ENCODE results near the gene NEB.
"Not testable (repeated sequence)": the region's sequence is repeated elsewhere in the genome, so short reads cannot be mapped to it uniquely, and the experiment has no call there.

NEB gene

GRCh38 chr2:151603530-151603929 lies 130.7 kb downstream of the NEB start:
- DNase-seq, result not testable (repeated sequence)

DNA sequence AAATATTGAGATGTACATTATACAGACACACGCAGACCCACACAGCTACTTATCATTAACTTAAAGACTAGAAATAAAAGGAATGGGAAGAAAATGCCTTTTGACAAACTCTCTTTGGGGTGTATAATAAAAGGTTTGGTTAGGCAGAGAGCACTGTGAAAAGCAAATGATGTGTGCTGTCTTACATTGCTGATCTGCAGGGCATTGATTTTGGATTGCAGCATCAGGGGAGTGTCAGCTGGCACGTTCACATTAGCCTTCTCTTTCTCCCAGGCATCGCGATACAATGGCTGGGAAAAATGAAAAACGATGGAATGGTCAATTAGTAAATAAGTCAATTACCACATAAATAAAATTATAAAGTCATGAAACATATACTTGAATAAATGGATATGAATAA lies 131.9 kb downstream of the NEB start:
- DNase-seq, result not testable (repeated sequence)

DNA sequence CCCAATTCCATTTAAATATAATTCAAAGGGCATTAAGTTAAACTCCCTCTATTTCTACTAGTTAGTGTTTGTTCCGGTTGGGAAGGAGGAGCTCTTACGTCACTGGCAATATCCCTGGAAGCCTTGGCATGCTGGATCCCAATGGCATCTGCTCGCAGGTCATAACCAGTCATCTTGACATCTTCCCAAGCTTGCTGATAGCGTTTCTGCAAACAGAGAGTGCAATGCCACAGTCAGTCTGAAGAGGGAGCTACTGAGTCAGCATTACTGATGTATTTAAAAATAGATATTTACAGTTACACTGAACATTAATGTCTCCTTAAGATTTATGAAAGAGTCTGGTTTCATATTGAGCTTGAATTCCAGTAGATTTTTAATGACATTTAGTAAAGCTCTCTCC lies 132.5 kb downstream of the NEB start:
- DNase-seq, result not testable (repeated sequence)

GRCh38 chr2:151596903-151597608 lies 137.2 kb downstream of the NEB start:
- not testable (repeated sequence) for DNase-seq

- not testable (repeated sequence) for DNase-seq
These were observed 142.4 kb downstream of the NEB start for GRCh38 chr2:151591908-151592255.

GRCh38 chr2:151591250-151591907 lies 142.9 kb downstream of the NEB start:
- not testable (repeated sequence) for DNase-seq

GRCh38 chr2:151581300-151581699 lies 153.0 kb downstream of the NEB start:
- DNase-seq, result not testable (repeated sequence)

DNA sequence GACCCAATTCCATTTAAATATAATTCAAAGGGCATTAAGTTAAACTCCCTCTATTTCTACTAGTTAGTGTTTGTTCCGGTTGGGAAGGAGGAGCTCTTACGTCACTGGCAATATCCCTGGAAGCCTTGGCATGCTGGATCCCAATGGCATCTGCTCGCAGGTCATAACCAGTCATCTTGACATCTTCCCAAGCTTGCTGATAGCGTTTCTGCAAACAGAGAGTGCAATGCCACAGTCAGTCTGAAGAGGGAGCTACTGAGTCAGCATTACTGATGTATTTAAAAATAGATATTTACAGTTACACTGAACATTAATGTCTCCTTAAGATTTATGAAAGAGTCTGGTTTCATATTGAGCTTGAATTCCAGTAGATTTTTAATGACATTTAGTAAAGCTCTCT lies 153.6 kb downstream of the NEB start:
- DNase-seq, result not testable (repeated sequence)

GRCh38 chr2:151577116-151577515 lies 157.2 kb downstream of the NEB start:
- no peak for DNase-seq

- DNase-seq, result no peak
These were observed 158.2 kb downstream of the NEB start for GRCh38 chr2:151576080-151576479.

- no peak for DNase-seq
These were observed 158.9 kb downstream of the NEB start for GRCh38 chr2:151575338-151575737.

DNA sequence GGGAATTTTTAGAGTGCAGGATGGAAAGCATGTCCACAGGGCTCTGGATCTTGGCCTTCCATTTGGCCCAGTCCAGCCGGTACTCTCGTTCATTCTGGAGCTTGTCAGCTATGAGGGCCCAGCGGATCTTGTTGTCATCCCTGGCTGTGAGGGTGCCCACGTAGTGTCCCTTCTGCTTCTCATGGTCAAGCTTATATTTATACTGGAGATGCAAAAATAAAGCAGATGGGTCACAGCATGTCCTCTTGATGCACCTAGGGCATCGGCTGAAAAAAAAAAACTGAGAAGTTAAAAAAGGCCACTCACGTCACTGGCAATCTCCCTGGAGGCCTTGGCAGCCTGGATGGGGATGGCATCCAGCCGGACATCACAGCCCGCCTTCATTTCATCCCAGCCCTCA lies 164.1 kb downstream of the NEB start:
- DNase-seq, result no peak

GRCh38 chr2:151569167-151569566 lies 165.1 kb downstream of the NEB start:
- no peak for DNase-seq

- DNase-seq, result no peak
These were observed 165.8 kb downstream of the NEB start for GRCh38 chr2:151568501-151568900.

DNA sequence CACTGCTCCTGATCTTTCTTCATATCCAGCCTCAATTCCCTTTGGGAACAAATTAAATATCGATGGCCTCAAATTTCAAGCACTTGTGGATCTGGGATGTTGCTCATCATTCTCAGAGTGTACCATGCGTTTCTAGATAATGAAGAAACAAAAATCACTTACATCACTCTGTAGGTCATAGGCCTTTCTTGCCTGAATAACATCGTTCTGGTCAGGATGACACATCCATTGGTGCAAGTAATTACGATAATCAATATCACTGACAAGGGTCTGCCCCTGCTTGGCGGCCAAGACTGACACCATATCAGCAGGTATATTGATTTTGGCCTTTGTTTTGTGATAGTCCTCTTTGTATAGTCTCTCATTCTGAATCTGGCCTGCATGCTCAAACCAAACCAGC lies 167.3 kb downstream of the NEB start:
- no peak for DNase-seq

DNA sequence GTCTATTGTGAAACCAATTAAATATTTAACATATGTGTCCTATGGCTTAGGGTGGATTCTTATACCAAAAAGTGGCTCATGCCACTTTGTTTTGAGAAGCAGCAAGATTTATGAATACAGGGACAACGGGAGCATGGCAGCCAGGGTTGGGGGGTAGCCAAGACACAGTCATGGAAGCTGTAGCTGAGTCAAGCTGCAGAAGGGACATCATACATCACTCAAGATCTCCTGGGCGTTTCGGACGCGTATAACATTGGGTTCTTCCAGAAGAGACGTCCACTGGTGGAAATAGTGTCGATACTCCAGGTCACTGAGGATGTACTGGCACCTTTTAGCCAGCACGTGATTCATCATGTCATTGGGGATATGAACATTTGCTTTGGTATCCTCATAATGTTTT lies 171.9 kb downstream of the NEB start:
- no peak for DNase-seq

DNA sequence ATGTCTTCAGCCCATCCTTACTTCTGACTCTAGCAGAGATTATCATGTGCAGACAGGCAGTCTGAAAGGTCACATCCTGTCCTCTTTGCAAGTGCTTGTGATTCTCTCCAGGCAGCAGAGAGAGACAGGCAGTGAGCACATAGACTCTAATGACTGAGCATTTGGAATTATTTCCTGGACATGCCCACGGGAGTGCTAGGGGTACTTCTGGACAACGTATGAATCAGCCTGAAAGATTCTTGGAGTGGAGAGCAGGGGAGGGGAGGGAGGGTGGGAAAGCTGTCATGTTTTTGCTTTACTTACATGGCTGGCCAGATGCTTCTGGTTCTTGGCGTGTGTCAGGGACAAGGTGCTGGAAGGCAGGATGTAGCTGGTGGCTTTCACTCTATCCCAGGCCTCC lies 174.0 kb downstream of the NEB start:
- no peak for DNase-seq

GRCh38 chr2:151559431-151559830 lies 174.8 kb downstream of the NEB start:
- DNase-seq, result not testable (repeated sequence)

DNA sequence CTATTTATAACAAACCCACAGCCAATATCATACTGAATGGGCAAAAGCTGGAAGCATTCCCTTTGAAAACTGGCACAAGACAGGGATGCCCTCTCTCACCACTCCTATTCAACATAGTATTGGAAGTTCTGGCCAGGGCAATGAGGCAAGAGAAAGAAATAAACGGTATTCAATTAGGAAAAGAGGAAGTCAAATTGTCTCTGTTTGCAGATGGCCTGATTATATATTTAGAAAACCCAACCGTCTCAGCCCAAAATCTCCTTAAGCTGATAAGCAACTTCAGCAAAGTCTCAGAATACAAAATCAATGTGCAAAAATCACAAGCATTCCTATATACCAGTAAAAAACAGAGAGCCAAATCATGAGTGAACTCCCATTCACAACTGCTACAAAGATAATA lies 176.4 kb downstream of the NEB start:
- peak; percentile 20 for DNase-seq

DNA sequence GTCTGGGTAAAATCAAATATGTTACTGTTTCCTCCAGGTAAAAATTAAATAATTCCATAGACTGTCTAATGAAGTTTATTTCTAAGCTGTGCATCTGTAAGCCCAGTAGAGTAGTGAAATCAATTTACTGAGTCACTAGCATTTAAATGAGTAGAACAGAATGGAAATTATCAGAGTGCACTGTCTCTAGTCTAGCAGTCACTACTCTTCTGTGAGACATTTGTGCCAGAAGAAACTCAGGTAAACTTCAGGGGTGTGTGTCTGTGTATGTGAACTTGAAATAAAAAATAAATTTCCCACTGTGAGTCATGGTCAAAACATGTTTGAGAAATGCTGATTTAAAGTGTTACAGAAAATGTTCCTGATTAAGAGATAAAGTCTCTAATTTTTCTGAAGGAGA lies 178.2 kb downstream of the NEB start:
- DNase-seq, result no peak

GRCh38 chr2:151552287-151552686 lies 182.0 kb downstream of the NEB start:
- DNase-seq, result no peak

DNA sequence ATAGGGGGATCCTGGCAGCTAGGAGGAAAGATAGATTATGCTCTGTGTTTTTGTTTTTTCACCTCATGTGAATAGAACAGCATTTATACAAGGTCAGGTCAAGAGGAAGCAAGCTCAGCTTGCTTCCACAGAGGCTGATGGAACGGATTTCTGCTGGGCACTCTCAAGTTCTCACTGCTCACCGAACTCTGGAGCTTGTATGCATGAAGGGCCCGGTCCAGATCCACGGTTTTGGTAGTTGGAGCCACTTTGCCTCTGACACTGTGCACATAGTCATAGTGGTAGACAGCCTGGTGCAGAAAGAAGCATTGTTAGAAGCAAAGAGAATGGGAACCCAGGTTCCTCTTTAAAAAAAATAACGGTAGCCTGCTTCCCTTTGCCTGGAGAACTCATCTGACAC lies 182.7 kb downstream of the NEB start:
- DNase-seq, result no peak

GRCh38 chr2:151549191-151549590 lies 185.1 kb downstream of the NEB start:
- DNase-seq, result no peak

- DNase-seq, result no peak
These were observed 189.8 kb downstream of the NEB start for GRCh38 chr2:151544449-151544848.

- DNase-seq, result no peak
These were observed 190.4 kb downstream of the NEB start for GRCh38 chr2:151543876-151544275.

Data from hematopoietic multipotent progenitor cell treated with erythropoietin and hydrocortisone succinate and interleukin-3 and kit ligand, for 6 days (in vitro differentiated cells).